Astrocyte of the cerebellum (primary cell): ENCODE measurements around the gene DNPEP.

Experiments used
- DNase-seq: peaks from one replicate; pipeline ENCODE4 v3.0.0-alpha.2; 2011; ENCODE audit warnings: low read depth
- H3K4me3 ChIP-seq: 2 replicates; pipeline ENCODE4 v1.5.1; 2011; ENCODE audit warnings: mild to moderate bottlenecking, low read depth, low read length, moderate library complexity
- CTCF ChIP-seq: IDR thresholded peaks from 2 replicates; pipeline ENCODE4 v1.5.1; 2012; ENCODE audit warnings: low read length, low read depth, moderate library complexity, mild to moderate bottlenecking; ENCODE audit errors: missing control alignments
- in situ Hi-C: cut with HindIII; loops from 2 replicates; pipeline ENCODE4 v1.10.0; 2017; ENCODE audit warnings: low sequenced_read_pairs

The DNPEP gene

DNA sequence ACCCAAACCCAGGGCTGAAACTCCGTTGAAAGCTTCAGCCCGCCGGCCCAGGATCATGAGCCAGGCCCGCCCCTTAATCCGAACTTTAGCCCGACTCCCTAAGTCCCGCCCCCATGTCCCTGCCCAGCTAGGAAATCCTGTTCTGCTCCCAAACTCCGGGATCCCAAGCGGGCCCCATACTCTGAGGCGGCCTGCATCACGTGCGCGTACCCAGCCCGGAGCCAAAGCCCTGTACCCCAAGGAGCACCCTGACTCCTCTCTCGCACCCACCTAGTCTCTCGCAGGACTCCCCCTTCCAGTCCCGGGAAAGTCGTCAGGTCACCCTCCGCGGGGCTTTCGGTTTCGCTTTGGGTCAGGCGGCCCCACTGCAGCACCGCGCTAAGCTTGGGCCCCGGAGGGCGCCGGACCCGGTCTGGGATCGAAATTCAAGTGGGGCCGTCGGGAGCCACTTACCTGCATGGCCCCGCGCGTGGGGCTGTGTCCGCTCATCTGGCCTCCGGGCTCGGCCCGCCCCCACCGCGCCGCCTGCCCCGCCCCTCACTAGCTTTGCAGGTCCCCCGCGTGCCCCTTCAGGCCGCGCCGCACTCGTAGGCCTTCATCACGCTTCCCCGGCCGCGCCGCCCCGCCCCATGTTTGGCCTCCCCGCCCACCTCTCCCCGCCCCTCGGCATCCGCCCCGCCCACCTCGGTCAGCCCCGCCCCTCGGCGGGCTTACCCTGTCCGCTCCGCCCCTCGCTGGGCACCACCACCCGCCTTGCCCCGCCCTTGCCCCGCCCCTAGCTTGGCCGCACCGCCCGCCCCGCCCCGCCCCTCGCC lies at the start of gene DNPEP:
DNPEP (minus strand) TSS at position 607 of the 815 bp plus-strand sequence; CDS start at position 489, 118 bp downstream.
- peak within 1 kb of the TSS; percentile 86 for H3K4me3 ChIP-seq
- no peak for TF ChIP-seq CTCF
- DNase-seq, result peak; percentile 68
- in situ Hi-C loops, result no loop called here

- TF ChIP-seq CTCF, result no peak
- in situ Hi-C loops, result no loop called here
- DNase-seq, result no peak
- no peak overlapping the region for H3K4me3 ChIP-seq
Measured at GRCh38 chr2:219437141-219437540, 49.4 kb upstream of the DNPEP start.

DNA sequence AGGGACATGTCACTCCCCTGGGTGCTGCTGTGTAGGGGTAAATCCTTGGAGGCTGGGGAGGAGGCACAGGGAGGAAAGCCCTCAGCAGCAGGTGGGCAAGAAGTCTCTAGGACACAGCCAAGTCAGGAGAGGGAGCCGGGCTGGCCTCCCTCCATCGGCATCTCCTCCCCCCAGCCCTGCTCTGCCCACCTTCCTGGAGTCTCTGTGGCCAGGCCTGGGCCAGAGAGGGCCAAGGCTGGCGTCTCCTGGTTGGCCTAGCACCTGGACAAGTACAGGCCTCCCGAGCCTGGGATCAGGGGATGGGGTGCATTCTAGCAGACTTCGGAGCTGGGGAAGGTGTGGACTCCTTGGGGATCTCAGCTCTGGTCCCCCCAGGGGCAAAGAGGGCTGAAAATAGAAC lies 48.8 kb upstream of the DNPEP start:
- no peak for TF ChIP-seq CTCF
- in situ Hi-C loops, result no loop called here
- DNase-seq, result no peak
- no peak overlapping the region for H3K4me3 ChIP-seq

- H3K4me3 ChIP-seq, result no peak overlapping the region
- no peak for TF ChIP-seq CTCF
- in situ Hi-C loops, result no loop called here
- no peak for DNase-seq
Measured at GRCh38 chr2:219435701-219436100, 48.0 kb upstream of the DNPEP start.

GRCh38 chr2:219434718-219435525 lies 47.2 kb upstream of the DNPEP start, which contains the start of gene SPEG:
TSS of gene SPEG (plus strand) at chr2:219434843. CDS start at chr2:219434978, 135 bp downstream.
- no peak for TF ChIP-seq CTCF
- H3K4me3 ChIP-seq, result no peak within 1 kb of the TSS
- no peak for DNase-seq
- in situ Hi-C loops, result no loop called here

- no peak for TF ChIP-seq CTCF
- no peak for DNase-seq
- H3K4me3 ChIP-seq, result no peak overlapping the region
- in situ Hi-C loops, result no loop called here
Measured at GRCh38 chr2:219434468-219434717, 46.7 kb upstream of the DNPEP start.
